ENCODE data around the gene CCDC137. TPM values are rescaled to one million over a fixed set of nuclear protein-coding genes. Genes with fewer than 3 reads are reported as not detected.

CCDC137 gene
- total and polyA plus RNA-seq, 2 donors (not counting 1 experiment from before 2014, with no cell fraction given) = 6.9 to 9.8 TPM

DNA sequence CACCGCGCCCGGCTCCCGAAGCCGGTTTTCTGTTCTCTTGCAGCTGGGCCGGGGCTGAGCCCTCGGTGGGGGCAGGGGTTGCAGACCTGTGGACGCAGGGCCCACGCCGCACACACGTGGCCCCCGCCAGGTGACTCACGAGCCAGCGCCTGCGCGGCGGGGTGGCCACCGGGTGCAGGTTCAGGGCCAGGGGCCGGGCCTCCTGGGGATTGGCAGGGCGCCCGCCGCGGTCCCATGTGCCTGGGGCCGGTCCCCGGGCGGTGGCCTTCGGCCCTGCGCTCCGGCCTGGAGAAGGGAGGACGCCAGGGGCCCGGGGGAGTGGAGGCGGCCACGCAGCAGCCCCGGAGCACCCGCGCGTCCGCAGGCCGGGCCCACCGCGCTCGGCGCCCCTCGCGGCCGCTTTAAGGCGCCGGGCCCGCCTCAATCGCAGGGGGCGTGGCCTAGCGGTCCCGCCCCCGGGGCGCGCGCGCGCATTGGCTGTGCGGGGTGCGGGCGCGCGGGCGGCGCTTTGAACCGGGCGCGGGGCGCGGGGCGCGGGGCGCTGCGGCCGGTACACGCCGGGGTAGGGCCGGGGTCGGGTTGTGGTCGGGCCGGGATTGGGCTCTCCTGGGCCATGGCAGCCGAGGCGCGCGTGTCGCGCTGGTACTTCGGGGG is 45.4 kb downstream of the CCDC137 start, which contains the start of gene SLC25A10:
TSS of gene SLC25A10 (plus strand) at position 471 of the 654 bp plus-strand sequence. CDS start at position 614, 143 bp downstream.
- Histone ChIP-seq H3K4me2 (ENCODE audit: extremely low read depth, insufficient read depth, low read length) (peak within 1 kb of the TSS; percentile 93), H4K20me1 (ENCODE audit: control insufficient read depth, extremely low read depth, insufficient read depth, low read length) (no peaks in the 10 kb centered on the region), H3K4me3 (replicated peaks in 1 of 4; ENCODE audit: control extremely low read depth in 1 of 4, insufficient read depth in 1 of 4, low read depth in 3 of 4, low read length in 4 of 4) (peak within 1 kb of the TSS; percentile 36 to 66 (median 63)), H3K36me3 (ENCODE audit: control insufficient read depth, insufficient read depth, low read length) (peaks cover 8% of the 10 kb centered on the region), H3K9ac (ENCODE audit: insufficient read depth, low read length) (peak within 1 kb of the TSS; percentile 48), H3K9me3 (ENCODE audit: control insufficient read depth, insufficient read depth, low read depth, low read length) (no peaks in the 10 kb centered on the region), H3K27me3 (ENCODE audit: control insufficient read depth, insufficient read depth, low read length) (no peaks in the 10 kb centered on the region), H3K4me1 (ENCODE audit: control insufficient read depth, extremely low read depth, insufficient read depth, low read length) (peaks cover 20% of the 10 kb centered on the region), H3K27ac (ENCODE audit: insufficient read depth, low read length) (peak within 1 kb of the TSS; percentile 16), H2AFZ (ENCODE audit: low read length) (no peak within 1 kb of the TSS), H3K79me2 (ENCODE audit: control insufficient read depth, insufficient read depth, low read length) (peaks cover 7% of the 10 kb centered on the region)
- peak; percentile 68 to 71 for DNase-seq (ENCODE audit: low read depth in 2 of 2)
- TF ChIP-seq EZH2 (IDR thresholded peaks at IDR 0.05; ENCODE audit: low read length, missing control alignments) = no peak
- TF ChIP-seq, protein P1, sequence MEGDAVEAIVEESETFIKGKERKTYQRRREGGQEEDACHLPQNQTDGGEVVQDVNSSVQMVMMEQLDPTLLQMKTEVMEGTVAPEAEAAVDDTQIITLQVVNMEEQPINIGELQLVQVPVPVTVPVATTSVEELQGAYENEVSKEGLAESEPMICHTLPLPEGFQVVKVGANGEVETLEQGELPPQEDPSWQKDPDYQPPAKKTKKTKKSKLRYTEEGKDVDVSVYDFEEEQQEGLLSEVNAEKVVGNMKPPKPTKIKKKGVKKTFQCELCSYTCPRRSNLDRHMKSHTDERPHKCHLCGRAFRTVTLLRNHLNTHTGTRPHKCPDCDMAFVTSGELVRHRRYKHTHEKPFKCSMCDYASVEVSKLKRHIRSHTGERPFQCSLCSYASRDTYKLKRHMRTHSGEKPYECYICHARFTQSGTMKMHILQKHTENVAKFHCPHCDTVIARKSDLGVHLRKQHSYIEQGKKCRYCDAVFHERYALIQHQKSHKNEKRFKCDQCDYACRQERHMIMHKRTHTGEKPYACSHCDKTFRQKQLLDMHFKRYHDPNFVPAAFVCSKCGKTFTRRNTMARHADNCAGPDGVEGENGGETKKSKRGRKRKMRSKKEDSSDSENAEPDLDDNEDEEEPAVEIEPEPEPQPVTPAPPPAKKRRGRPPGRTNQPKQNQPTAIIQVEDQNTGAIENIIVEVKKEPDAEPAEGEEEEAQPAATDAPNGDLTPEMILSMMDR (conservative IDR thresholded peaks at IDR 0.05 in 1 of 2, IDR thresholded peaks at IDR 0.05 in 1 of 2; ENCODE audit: low read depth in 1 of 2, low read length in 2 of 2) = no peak

DNA sequence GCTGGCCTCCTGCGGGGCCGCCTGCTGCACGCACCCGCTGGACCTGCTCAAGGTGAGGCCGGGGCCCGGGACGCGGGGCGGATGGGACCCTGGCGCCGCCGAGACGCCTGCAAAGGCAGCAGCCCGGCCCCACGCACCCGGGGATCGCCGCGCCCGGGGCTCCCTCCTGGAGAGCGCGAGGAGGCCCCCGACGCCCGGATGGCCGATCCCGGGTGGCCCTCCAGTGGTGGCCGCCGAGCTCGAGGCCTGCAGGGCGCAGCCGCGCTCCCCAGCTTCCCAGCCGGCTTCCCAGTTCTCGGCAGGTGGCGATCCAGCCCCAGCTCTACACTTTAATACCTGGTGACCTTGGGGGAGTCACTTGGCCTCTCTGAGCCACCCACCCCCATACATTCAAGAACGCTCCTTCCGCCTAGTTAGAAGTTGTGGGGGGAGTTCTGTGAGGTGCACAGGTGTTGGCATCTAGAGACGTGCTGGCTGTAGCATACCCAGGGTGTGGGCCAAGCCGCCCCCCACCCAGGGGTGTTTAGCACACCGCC is 46.0 kb downstream of the CCDC137 start:
- DNase-seq (ENCODE audit: low read depth in 2 of 2) = no peak
- Histone ChIP-seq H3K4me3 (replicated peaks in 1 of 4; ENCODE audit: control extremely low read depth in 1 of 4, insufficient read depth in 1 of 4, low read depth in 3 of 4, low read length in 4 of 4) (peak overlapping the region; percentile 36 to 66 (median 63)), H3K79me2 (ENCODE audit: control insufficient read depth, insufficient read depth, low read length) (peaks cover 7% of the 10 kb centered on the region), H3K9me3 (ENCODE audit: control insufficient read depth, insufficient read depth, low read depth, low read length) (no peaks in the 10 kb centered on the region), H3K4me1 (ENCODE audit: control insufficient read depth, extremely low read depth, insufficient read depth, low read length) (peaks cover 20% of the 10 kb centered on the region), H3K27ac (ENCODE audit: insufficient read depth, low read length) (peak overlapping the region; percentile 16), H3K4me2 (ENCODE audit: extremely low read depth, insufficient read depth, low read length) (peak overlapping the region; percentile 93), H4K20me1 (ENCODE audit: control insufficient read depth, extremely low read depth, insufficient read depth, low read length) (no peaks in the 10 kb centered on the region), H3K36me3 (ENCODE audit: control insufficient read depth, insufficient read depth, low read length) (peaks cover 6% of the 10 kb centered on the region), H2AFZ (ENCODE audit: low read length) (no peak overlapping the region), H3K9ac (ENCODE audit: insufficient read depth, low read length) (peak overlapping the region; percentile 48), H3K27me3 (ENCODE audit: control insufficient read depth, insufficient read depth, low read length) (no peaks in the 10 kb centered on the region)
- TF ChIP-seq EZH2 (IDR thresholded peaks at IDR 0.05; ENCODE audit: low read length, missing control alignments) = no peak
- TF ChIP-seq, protein P1 (conservative IDR thresholded peaks at IDR 0.05 in 1 of 2, IDR thresholded peaks at IDR 0.05 in 1 of 2; ENCODE audit: low read depth in 1 of 2, low read length in 2 of 2) = peak in 1 of 2 donors; percentile 18

DNA sequence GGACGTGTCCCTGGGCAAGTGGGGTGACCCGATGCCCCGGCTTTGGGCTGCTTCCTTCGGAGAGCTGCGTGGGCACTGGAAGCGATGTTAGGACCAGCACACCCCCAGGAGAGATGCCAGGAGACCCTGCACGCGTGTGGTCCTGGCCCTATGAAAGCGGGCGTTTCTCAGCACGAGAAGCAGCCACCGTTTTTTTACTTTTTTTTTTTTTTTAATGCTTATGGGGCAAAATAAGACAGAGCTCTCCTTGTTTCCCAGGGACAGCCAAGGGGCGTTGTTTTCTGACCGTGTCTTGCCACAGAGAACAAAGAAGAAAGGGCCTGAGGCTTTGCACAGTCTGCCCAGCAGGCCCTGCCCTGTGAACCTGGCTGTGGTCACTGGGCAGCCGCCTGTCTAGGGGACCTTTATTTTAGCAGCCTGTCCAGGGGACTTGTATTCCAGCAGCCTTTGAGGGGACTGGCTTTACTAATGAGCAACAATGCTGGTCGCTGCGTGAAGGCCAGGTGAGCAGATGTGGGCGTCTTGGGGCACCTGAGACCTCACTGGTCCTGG is 46.5 kb downstream of the CCDC137 start:
- H3K27ac ChIP-seq (ENCODE audit: insufficient read depth, low read length) = no peak overlapping the region
- H2AFZ ChIP-seq (ENCODE audit: low read length) = no peak overlapping the region
- no peak overlapping the region for H3K9ac ChIP-seq (ENCODE audit: insufficient read depth, low read length)
- no peaks in the 10 kb centered on the region for H3K9me3 ChIP-seq (ENCODE audit: control insufficient read depth, insufficient read depth, low read depth, low read length)
- peak overlapping the region; percentile 36 to 66 (median 63) for H3K4me3 ChIP-seq (replicated peaks in 1 of 4; ENCODE audit: control extremely low read depth in 1 of 4, insufficient read depth in 1 of 4, low read depth in 3 of 4, low read length in 4 of 4)
- H3K27me3 ChIP-seq (ENCODE audit: control insufficient read depth, insufficient read depth, low read length) = no peaks in the 10 kb centered on the region
- peaks cover 7% of the 10 kb centered on the region for H3K79me2 ChIP-seq (ENCODE audit: control insufficient read depth, insufficient read depth, low read length)
- H4K20me1 ChIP-seq (ENCODE audit: control insufficient read depth, extremely low read depth, insufficient read depth, low read length) = no peaks in the 10 kb centered on the region
- TF ChIP-seq, protein P1 (conservative IDR thresholded peaks at IDR 0.05 in 1 of 2, IDR thresholded peaks at IDR 0.05 in 1 of 2; ENCODE audit: low read depth in 1 of 2, low read length in 2 of 2) = no peak
- TF ChIP-seq EZH2 (IDR thresholded peaks at IDR 0.05; ENCODE audit: low read length, missing control alignments) = no peak
- no peak for DNase-seq (ENCODE audit: low read depth in 2 of 2)
- peaks cover 4% of the 10 kb centered on the region for H3K36me3 ChIP-seq (ENCODE audit: control insufficient read depth, insufficient read depth, low read length)
- peaks cover 20% of the 10 kb centered on the region for H3K4me1 ChIP-seq (ENCODE audit: control insufficient read depth, extremely low read depth, insufficient read depth, low read length)
- peak overlapping the region; percentile 93 for H3K4me2 ChIP-seq (ENCODE audit: extremely low read depth, insufficient read depth, low read length)
